GM13977 (cell line): Measurements from ENCODE around the gene BMERB1.
"Not testable (repeated sequence)": the region's sequence is repeated elsewhere in the genome, so short reads cannot be mapped to it uniquely, and the experiment has no call there.

ENCODE experiments used
- DNase-seq: peaks from one replicate; pipeline ENCODE4 v3.0.0; 2012; ENCODE audit warnings: low spot score
- in situ Hi-C: fragments of 300-500 bp; cut with MboI; formaldehyde crosslinking; loops from one replicate; pipeline ENCODE4 v1.12.0; 2022; ENCODE audit warnings: low sequenced_read_pairs, low pct_unique_long_range_greater_than_20kb, mixed read lengths, inconsistent platforms; ENCODE audit not compliant: unreplicated experiment
- TF ChIP-seq, protein P1 (sequence below): IDR thresholded peaks from 2 replicates; pipeline ENCODE4 v1.5.1; 2012; ENCODE audit warnings: mild to moderate bottlenecking, control low read depth; ENCODE audit not compliant: insufficient read depth; ENCODE audit errors: extremely low read depth, missing control alignments

The BMERB1 gene

GRCh38 chr16:15606518-15607220, 172.3 kb downstream of the BMERB1 start:
- in situ Hi-C loops, result no loop called here
- no peak for DNase-seq
- TF ChIP-seq, protein P1, sequence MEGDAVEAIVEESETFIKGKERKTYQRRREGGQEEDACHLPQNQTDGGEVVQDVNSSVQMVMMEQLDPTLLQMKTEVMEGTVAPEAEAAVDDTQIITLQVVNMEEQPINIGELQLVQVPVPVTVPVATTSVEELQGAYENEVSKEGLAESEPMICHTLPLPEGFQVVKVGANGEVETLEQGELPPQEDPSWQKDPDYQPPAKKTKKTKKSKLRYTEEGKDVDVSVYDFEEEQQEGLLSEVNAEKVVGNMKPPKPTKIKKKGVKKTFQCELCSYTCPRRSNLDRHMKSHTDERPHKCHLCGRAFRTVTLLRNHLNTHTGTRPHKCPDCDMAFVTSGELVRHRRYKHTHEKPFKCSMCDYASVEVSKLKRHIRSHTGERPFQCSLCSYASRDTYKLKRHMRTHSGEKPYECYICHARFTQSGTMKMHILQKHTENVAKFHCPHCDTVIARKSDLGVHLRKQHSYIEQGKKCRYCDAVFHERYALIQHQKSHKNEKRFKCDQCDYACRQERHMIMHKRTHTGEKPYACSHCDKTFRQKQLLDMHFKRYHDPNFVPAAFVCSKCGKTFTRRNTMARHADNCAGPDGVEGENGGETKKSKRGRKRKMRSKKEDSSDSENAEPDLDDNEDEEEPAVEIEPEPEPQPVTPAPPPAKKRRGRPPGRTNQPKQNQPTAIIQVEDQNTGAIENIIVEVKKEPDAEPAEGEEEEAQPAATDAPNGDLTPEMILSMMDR, result no peak

- in situ Hi-C loops, DNase-seq: not testable (repeated sequence)
Measured at GRCh38 chr16:15607221-15607699, 172.9 kb downstream of the BMERB1 start.

- in situ Hi-C loops, result no loop called here
- TF ChIP-seq, protein P1, result no peak
- no peak for DNase-seq
Measured at GRCh38 chr16:15607700-15608396, 173.5 kb downstream of the BMERB1 start.

- in situ Hi-C loops, result no loop called here
- TF ChIP-seq, protein P1, result no peak
- DNase-seq, result no peak
Measured at GRCh38 chr16:15608398-15609285, 174.3 kb downstream of the BMERB1 start.

DNA sequence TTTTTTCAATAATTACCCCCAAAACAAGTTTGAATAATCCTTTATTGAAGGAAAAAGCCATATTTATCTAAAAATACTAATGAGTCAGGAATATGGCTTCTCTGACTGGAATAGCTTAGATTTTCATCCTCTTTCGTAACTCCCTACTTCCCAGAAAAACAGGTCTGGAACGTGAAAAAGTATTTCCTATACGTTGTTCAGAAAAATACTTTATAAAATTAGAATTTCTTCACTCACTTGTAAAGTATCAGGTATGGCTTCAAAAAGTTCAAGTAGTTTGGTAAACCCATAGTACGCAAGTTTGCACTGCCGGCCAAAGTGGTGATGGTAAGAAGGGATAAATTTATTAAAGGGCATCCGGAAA, 174.9 kb downstream of the BMERB1 start:
- in situ Hi-C loops, result no loop called here
- no peak for DNase-seq
- TF ChIP-seq, protein P1, result no peak

GRCh38 chr16:15610369-15610871, 176.0 kb downstream of the BMERB1 start:
- in situ Hi-C loops, result no loop called here
- TF ChIP-seq, protein P1, result no peak
- DNase-seq, result no peak
